ENCODE results near the gene CYP1B1.

DNA sequence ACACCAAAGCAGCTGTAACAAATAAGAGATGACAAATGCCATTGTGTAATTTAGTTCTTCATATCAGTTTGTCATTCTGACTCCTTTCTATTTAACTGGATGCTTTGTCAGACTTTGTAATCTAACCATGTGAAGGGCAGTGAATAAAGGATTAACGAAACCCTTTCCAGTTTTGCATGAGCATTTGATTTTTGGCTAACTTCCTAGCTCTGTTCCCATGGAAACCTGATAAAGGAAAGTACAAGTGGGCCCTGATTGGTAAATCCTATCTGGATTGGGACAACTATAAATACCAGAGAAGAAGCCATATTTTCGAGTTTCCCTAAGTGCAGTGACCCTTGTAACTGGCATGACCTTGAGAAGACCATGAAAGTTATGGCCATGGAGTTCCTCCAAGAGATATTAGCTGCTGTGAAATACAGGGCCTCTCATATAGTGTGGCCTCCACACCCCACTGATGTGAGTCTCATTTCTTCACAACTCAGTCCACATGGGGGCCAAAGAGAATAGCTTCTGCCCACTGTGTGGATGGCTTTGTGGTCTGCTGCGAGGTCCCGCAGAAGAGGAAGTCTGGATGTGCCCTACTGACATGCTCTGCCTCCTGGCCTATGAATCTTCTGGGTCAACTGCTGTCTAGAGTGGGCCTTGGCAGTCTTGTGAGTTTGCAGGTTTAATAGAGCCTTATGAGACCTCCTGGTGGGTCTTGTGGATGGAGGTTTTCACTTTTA is 38.2 kb upstream of the CYP1B1 start:
- TF ChIP-seq POLR2AphosphoS5 (IDR thresholded peaks at IDR 0.05; ENCODE audit: low read depth, low read length) (no peak), REST (IDR thresholded peaks at IDR 0.05; ENCODE audit: insufficient read depth in 1 of 2, low read depth in 2 of 2, low read length in 2 of 2) (no peak), SIN3A (IDR thresholded peaks at IDR 0.05; ENCODE audit: borderline replicate concordance, insufficient read depth, low read length) (no peak)
